GM19193 (cell line): ENCODE measurements around the gene CDKAL1.

Experiments
- POLR2A ChIP-seq: IDR thresholded peaks from 4 replicates; pipeline ENCODE4 v1.6.1; 2011; ENCODE audit not compliant: insufficient read depth, insufficient read length; ENCODE audit errors: extremely low read depth

The CDKAL1 gene

GRCh38 chr6:20653085-20653479 lies 118.8 kb downstream of the CDKAL1 start:
- no peak for TF ChIP-seq POLR2A

GRCh38 chr6:20655317-20655716 lies 121.1 kb downstream of the CDKAL1 start:
- TF ChIP-seq POLR2A, result no peak

- no peak for TF ChIP-seq POLR2A
These were observed 123.1 kb downstream of the CDKAL1 start for GRCh38 chr6:20657274-20657800.

GRCh38 chr6:20658053-20658452 lies 123.8 kb downstream of the CDKAL1 start:
- TF ChIP-seq POLR2A, result no peak

GRCh38 chr6:20658516-20658915 lies 124.3 kb downstream of the CDKAL1 start:
- TF ChIP-seq POLR2A, result no peak

GRCh38 chr6:20660534-20660933 lies 126.3 kb downstream of the CDKAL1 start:
- no peak for TF ChIP-seq POLR2A

- TF ChIP-seq POLR2A, result no peak
These were observed 127.5 kb downstream of the CDKAL1 start for GRCh38 chr6:20661721-20662120.

GRCh38 chr6:20664250-20664649 lies 130.0 kb downstream of the CDKAL1 start:
- no peak for TF ChIP-seq POLR2A

- TF ChIP-seq POLR2A, result no peak
These were observed 131.0 kb downstream of the CDKAL1 start for GRCh38 chr6:20665290-20665689.

GRCh38 chr6:20669571-20670314 lies 135.5 kb downstream of the CDKAL1 start:
- TF ChIP-seq POLR2A, result no peak

GRCh38 chr6:20670750-20671149 lies 136.5 kb downstream of the CDKAL1 start:
- no peak for TF ChIP-seq POLR2A

GRCh38 chr6:20672038-20672437 lies 137.8 kb downstream of the CDKAL1 start:
- TF ChIP-seq POLR2A, result no peak

GRCh38 chr6:20673458-20673857 lies 139.2 kb downstream of the CDKAL1 start:
- no peak for TF ChIP-seq POLR2A

- no peak for TF ChIP-seq POLR2A
These were observed 140.4 kb downstream of the CDKAL1 start for GRCh38 chr6:20674664-20675063.

GRCh38 chr6:20678831-20679352 lies 144.6 kb downstream of the CDKAL1 start:
- no peak for TF ChIP-seq POLR2A

GRCh38 chr6:20680697-20681165 lies 146.5 kb downstream of the CDKAL1 start:
- TF ChIP-seq POLR2A, result no peak
